HG03097 (cell line): ENCODE measurements around the gene OR2G2.

Experiments
- ATAC-seq: cut with Tn5 transposase; IDR thresholded peaks from one replicate; pipeline ENCODE4 v1.9.1; 2021; ENCODE audit not compliant: unreplicated experiment, low FRiP score

Gene OR2G2

GRCh38 chr1:247588060-247588459 is at the start of gene OR2G2:
Gene OR2G2 (plus strand): TSS chr1:247588360. CDS start chr1:247588360, 0 bp downstream.
- ATAC-seq, result no peak

DNA sequence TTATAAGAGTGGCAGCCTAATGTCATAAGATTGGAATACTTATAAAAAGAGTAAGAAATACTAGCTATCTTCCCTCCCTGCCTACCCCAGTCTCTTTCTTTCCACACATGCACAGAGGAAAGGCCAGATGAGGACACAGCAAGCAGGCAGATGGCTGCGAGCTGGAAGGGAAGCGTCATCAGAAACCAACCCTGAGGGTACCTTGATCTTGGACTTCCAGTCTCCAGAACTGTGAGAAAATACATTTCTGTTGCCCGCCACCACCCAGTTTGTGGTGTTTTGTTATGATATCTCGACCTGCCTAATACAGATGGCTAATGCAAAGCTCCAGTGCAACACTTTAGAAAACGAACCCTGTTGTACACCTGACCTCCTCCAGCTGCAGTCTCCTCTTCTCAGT is 49.6 kb upstream of the OR2G2 start:
- no peak for ATAC-seq

DNA sequence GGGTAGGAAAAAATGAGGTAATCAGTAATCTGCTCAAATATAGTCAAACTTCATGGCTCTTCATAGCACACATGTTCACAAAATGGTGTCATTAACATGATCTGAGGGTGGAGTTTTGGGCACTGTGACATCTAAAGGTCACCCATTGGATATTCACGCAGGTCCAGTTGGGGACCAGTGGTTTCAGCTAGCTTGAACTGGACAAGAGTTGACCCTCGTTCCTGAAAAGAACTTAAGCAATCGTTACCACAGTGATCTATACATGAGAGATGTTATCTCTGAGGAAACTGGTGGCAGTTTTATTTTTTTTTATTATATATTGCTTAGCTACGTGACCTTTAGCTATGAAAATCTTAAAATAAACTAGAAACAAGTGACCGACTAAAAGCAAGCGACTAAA is 48.9 kb upstream of the OR2G2 start:
- no peak for ATAC-seq

DNA sequence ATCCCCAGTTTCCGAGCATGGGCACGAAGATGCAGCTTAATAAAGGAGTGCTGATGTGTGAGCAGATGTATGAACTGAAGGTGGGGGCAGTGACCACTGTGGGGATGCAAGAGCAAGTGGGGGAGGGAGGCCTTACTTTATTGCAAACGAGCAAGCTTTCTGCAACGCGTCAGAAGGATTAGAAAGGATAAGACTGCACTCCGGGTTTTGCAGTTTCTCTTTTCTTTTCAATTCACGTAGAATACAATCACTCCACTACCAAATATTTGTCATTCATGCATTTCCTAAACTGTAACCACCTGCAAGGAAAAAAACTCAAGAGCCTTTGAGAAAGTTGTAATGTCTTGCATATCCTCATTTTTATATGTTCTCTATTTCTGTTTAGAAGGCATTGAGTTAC is 47.6 kb upstream of the OR2G2 start:
- ATAC-seq, result no peak

- no peak for ATAC-seq
Measured at GRCh38 chr1:247542811-247543210, 45.3 kb upstream of the OR2G2 start.

GRCh38 chr1:247548092-247548491 is 40.1 kb upstream of the OR2G2 start:
- no peak for ATAC-seq

- ATAC-seq, result no peak
Measured at GRCh38 chr1:247548769-247549182, 39.4 kb upstream of the OR2G2 start, which contains the start of gene GCSAML. Gene GCSAML (plus strand): TSS chr1:247549134. CDS start chr1:247549192, 58 bp downstream.

GRCh38 chr1:247551721-247552120 is 36.4 kb upstream of the OR2G2 start:
- no peak for ATAC-seq

GRCh38 chr1:247552231-247552630 is 35.9 kb upstream of the OR2G2 start:
- no peak for ATAC-seq

DNA sequence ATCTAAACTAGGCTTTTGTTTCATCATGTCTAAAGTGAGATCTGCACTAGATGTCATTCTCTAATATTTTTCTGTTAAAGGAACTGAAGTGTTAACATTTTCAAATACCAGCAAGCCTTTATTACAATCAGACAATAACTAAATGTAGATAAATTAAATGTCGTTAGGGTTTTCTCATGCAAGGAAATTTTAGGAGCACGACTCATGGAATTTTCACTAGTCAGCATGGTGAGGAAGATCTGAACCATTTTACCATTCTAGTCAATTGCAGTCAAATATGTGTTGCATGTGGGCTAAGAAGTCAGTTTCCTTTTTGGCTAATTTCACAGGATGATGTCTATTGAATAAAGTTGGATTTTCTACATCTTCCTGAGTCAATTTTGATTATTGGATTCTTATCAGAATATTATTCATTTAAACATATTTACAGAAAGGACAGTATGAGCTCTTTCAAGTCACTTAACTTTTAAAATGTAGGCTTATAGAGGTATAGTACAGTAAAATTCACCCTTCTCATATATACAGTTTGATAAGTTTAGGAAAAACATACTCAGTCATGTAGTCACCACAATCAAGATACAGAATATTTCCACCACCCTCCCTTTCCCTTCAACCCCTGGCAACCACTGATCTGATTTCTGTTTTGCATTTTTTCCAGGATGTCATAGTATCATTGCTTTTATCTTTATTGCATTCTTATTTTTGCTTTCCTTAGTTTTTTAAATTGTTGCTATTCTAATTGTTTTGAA is 30.1 kb upstream of the OR2G2 start:
- ATAC-seq, result no peak

DNA sequence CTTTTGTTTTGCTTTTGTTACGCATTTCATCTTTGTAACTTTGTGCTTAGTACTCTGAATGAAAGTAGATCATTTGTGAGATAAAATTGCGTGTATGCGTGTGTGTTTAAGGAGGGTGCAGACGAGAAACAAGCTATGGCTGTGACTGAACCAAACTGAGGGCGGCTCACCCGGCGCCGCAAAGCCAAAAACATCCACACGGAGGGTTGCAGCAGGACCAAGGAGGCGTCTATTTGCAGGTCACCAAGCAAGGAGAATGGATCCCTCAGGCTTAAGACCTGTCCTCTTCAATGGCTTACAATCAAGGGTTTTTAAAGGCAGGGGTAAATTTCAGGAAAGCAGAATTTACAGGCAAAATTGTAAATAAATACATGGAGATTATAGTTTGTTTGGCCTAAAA is 26.4 kb upstream of the OR2G2 start:
- ATAC-seq, result no peak

DNA sequence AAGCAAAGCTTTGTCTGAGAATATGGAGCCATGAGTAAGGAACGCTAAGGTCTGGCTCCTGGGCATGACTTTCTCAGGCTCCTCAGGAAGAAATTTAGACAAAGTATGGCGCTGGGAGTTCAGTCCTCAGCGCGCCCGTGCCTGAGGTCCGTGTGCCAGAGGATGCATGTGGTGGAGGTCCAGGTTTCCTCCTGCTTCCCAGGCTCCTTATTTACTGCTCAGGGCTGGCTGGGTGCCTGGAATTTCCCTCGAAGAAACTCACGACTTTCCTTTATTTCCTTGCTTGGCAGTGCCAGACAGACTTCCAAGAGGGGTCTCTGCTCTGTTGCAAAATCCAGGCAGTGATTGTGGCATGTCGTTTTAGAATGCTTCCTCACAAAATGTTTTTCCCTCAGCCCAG is 26.0 kb upstream of the OR2G2 start:
- ATAC-seq, result no peak

GRCh38 chr1:247574236-247574635 is 13.9 kb upstream of the OR2G2 start:
- ATAC-seq, result no peak

DNA sequence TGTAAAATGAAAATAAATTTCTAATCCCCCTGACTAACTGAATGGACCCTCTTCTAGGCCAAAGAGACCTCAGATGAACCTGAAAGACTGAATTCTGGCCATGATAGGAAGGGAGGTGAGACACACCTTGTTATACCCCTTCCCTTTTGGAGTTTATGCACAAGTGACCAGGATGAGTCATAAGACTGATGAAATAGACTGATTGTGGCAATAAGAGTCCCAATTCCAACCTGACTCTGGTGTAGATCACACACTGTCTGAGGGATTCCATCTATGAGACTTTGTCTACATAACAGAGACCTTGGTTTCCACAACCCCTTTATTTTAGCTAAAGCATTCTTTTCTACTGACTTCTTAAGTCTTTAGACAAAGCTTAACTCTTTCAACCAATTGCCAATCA is 13.5 kb upstream of the OR2G2 start:
- ATAC-seq, result no peak

- ATAC-seq, result no peak
Measured at GRCh38 chr1:247576514-247576913, 11.6 kb upstream of the OR2G2 start.

GRCh38 chr1:247578946-247579460 is 9.2 kb upstream of the OR2G2 start:
- no peak for ATAC-seq

GRCh38 chr1:247605286-247605685 is 17.1 kb downstream of the OR2G2 start, which contains the start of gene OR2G3:
Gene OR2G3 (plus strand): TSS chr1:247605586. CDS start chr1:247605586, 0 bp downstream.
- no peak for ATAC-seq

GRCh38 chr1:247613405-247613804 is 25.2 kb downstream of the OR2G2 start:
- no peak for ATAC-seq

DNA sequence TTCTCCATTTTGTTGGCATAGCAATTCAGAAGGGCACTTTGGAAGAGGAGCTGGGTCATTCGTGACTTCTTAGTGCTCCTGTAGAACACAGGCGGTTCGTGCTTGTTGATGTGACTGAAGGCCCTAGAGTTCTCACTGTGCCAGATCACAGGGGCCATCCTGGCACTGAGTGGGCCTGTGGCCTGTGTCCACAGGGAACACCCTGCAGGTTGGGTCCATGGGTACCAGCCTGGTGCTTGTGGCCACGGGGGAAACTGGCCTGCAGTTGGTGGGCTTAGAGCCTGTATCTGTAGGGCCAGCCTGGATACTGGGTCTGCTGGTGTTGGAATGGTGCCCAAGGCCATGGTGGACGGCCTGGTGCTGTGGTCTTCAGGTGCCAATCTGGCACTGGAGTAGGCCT is 26.5 kb downstream of the OR2G2 start:
- no peak for ATAC-seq

- no peak for ATAC-seq
Measured at GRCh38 chr1:247627951-247628350, 39.8 kb downstream of the OR2G2 start.

DNA sequence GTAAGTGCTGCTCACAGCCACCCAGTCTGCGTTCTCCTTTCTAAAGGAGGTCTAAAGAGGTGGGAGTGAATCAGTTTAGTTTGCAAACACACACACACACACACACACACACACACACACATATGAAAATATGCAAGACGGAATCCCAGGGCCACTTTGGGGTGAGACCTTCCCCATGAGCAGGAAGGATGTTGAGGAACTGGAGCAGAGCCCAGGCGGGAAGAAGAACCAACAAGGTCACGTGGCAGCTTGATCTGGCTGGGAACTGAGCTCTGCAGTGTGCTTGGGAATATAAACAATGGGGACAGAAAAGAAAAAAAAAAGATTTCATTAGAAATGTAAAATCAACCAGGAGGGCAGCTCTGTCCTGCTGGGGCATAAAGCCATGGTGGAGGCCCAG is 49.9 kb downstream of the OR2G2 start:
- ATAC-seq, result no peak

DNA sequence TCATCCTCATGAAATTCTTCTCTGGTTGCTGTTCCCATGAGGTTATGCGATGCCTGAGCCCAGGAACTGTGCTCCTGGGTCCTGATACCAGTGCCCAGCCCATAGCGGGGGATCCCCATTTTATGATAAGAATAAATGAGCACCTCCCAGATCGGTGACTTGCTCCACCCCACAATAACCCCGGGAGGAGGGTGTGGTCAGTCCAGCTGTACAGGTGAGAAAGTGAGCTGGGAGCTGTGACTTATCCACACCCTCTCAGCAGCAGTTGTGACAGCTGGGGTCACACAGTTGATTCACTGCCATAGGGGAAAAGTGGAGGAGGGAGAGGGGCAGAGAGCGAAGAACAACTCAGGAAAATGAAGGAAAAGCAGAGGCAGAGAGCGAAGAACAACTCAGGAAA is 50.6 kb downstream of the OR2G2 start:
- no peak for ATAC-seq
